Panc1 (cell line): ENCODE measurements around the gene TTF2.

Experiments used
- CTCF ChIP-seq: fragments of 450-650 bp; IDR thresholded peaks from 2 replicates; pipeline ENCODE4 v1.5.1; 2017; ENCODE audit warnings: mild to moderate bottlenecking
- REST ChIP-seq, 2 experiments: IDR thresholded peaks; 2 replicates each; pipeline ENCODE4 v1.6.1; 2011 to 2012; ENCODE audit warnings: low read depth in 2 of 2, control low read depth in 1 of 2, low read length in 1 of 2, mild to moderate bottlenecking in 1 of 2, moderate library complexity in 1 of 2; ENCODE audit not compliant: insufficient read depth in 1 of 2
- TCF7L2 ChIP-seq: IDR thresholded peaks from 2 replicates; pipeline ENCODE4 v1.6.1; 2011; ENCODE audit warnings: mild to moderate bottlenecking, low read depth, low read length, inconsistent platforms

GRCh38 chr1:117116090-117116783, 56.1 kb downstream of the TTF2 start:
- no peak for TF ChIP-seq REST (IDR thresholded peaks at IDR 0.05; ENCODE audit: insufficient read depth in 1 of 2, low read depth in 2 of 2, low read length in 1 of 2)
- TF ChIP-seq CTCF, result no peak
- TF ChIP-seq TCF7L2, result no peak
